GM19193 (cell line): ENCODE results near the gene UBE2Q2.
A peak's percentile ranks its signal among the peaks of the same experiment; 100 is the strongest.

Experiments used
- POLR2A ChIP-seq: IDR thresholded peaks from 4 replicates; pipeline ENCODE4 v1.6.1; 2011; ENCODE audit not compliant: insufficient read depth, insufficient read length; ENCODE audit errors: extremely low read depth

The UBE2Q2 gene

DNA sequence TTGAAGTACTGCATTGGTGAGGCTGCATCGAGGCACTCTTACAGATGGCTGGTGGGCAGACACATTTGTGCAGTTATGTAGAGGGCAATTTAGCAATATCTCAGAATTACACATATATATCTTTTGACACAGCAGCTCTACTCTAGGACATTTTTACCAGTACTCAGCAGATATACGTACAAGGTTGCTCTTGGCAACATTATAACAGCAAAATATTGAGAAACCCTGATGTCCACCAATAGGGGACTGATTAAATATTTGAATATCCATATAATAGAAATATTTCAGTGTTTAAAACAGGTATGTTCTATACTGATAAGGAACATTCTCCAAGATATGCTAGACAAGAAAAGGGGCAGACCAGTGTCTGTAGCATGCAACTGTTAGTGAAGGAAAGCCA lies 52.5 kb downstream of the UBE2Q2 start:
- TF ChIP-seq POLR2A, result no peak

GRCh38 chr15:75900577-75900976 lies 57.3 kb downstream of the UBE2Q2 start:
- TF ChIP-seq POLR2A, result no peak

- TF ChIP-seq POLR2A, result no peak
Observed at GRCh38 chr15:75902129-75902557, 58.9 kb downstream of the UBE2Q2 start.

- peak; percentile 90 for TF ChIP-seq POLR2A
Observed at GRCh38 chr15:75903331-75904239, 60.3 kb downstream of the UBE2Q2 start, which contains the start of gene FBXO22. Gene FBXO22 (plus strand): TSS chr15:75903878. CDS start chr15:75903964, 86 bp downstream.

GRCh38 chr15:75905231-75905630 lies 62.0 kb downstream of the UBE2Q2 start:
- no peak for TF ChIP-seq POLR2A

DNA sequence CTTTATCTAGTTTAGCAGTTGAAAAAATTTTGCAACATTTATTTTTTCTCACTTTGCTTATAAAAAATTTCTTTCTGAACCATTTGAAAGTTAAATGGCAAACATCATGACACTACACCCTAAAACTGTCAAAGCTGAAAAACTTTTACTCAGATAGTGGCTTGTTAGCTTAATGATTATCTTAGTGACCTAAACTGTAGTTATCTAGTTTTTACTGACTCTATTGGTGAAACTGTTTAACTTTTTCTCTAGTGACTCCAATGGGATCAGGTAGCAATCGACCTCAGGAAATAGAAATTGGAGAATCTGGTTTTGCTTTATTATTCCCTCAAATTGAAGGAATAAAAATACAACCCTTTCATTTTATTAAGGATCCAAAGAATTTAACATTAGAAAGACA lies 73.7 kb downstream of the UBE2Q2 start:
- TF ChIP-seq POLR2A, result no peak

- no peak for TF ChIP-seq POLR2A
Observed at GRCh38 chr15:75918135-75918534, 74.9 kb downstream of the UBE2Q2 start.

- TF ChIP-seq POLR2A, result no peak
Observed at GRCh38 chr15:75920079-75920478, 76.8 kb downstream of the UBE2Q2 start.

GRCh38 chr15:75921732-75922703 lies 78.8 kb downstream of the UBE2Q2 start:
- TF ChIP-seq POLR2A, result no peak

GRCh38 chr15:75923756-75924155 lies 80.5 kb downstream of the UBE2Q2 start:
- no peak for TF ChIP-seq POLR2A

DNA sequence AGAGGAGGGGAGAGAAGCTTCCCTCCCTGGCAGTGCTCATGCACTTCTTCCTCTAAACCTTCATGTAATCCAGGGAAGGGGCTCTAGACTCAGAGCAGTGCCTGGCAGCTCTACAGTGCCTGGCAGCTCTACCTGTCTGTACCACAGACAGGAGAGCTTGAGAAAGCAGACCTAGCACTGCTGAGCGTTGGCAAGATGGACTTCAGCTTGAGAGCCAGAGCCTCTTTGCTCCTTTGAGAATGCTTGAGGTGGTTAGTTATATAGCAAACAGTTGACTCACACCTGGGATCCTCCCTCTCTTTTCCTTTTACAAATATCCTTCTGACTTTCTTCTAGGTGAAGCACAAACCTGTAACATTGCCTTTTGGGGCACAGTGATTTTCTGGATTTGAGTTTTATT lies 81.3 kb downstream of the UBE2Q2 start:
- TF ChIP-seq POLR2A, result no peak

- no peak for TF ChIP-seq POLR2A
Observed at GRCh38 chr15:75925440-75925839, 82.2 kb downstream of the UBE2Q2 start.

DNA sequence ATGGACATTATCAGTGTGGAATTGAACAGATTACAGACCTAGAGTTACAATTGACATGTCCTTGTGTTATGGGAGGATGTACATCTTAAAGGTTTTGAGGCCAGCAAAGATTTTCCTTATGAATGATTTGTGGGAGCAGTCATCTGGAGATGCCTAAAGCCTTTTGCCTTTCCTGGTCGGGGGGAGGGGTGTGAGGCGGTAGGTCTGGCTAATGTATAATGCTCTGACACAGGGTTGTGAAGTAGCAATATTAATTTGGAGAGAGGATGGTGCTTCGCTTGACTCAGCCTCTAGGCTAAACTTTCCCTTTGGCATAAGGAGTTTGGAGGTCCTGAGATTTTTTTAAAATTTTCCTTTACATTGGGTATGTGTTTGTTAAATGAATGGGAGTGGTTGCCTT lies 83.7 kb downstream of the UBE2Q2 start:
- no peak for TF ChIP-seq POLR2A

GRCh38 chr15:75927601-75928000 lies 84.4 kb downstream of the UBE2Q2 start:
- no peak for TF ChIP-seq POLR2A
